T-cell (primary cell): ENCODE measurements around the gene ZNF74. TPM values are rescaled to one million over a fixed set of nuclear protein-coding genes. Genes with fewer than 3 reads are reported as not detected.

Source experiments
- ATAC-seq, 4 experiments: fragments of 200-7000 bp in 3 of 4; fragments of 150-1000 bp in 1 of 4; cut with Tn5 transposase; replicated peaks in 1 of 4; 1 replicate in 3 of 4; 2 replicates in 1 of 4; pipeline ENCODE4 v1.10.0; 2021; ENCODE audit warnings: moderate library complexity in 3 of 4, mild to moderate bottlenecking in 2 of 4, moderate number of reproducible peaks in 1 of 4
- CTCF ChIA-PET, 2 donors: fragments of 300-600 bp; sonication (Branson Sonifier 250); formaldehyde crosslinking; loops; one replicate each; lab custom pipeline; 2022; ENCODE audit warnings: antibody characterized with exemption in 2 of 2; lab: Charles Lee
- POLR2A ChIA-PET, 2 donors: fragments of 300-600 bp; sonication (Branson Sonifier 250); formaldehyde crosslinking; loops; one replicate each; lab custom pipeline; 2022; ENCODE audit warnings: antibody characterized with exemption in 2 of 2; lab: Charles Lee
- DNase-seq, 35 experiments: peaks; one replicate each; pipeline versions ENCODE4 v3.0.0 to v3.0.0-alpha.2; 2013 to 2023
- H3K27ac ChIP-seq: one replicate; pipeline ENCODE4 v1.5.1; 2013; ENCODE audit warnings: low read length
- H3K27me3 ChIP-seq, 2 experiments: replicated peaks in 1 of 2; 1 replicate in 1 of 2; 2 replicates in 1 of 2; pipeline versions ENCODE4 v1.6.1 to v1.7.0; 2013; ENCODE audit warnings: low read length in 1 of 2, mixed read lengths in 1 of 2; ENCODE audit not compliant: control insufficient read depth in 2 of 2, insufficient read depth in 2 of 2; ENCODE audit errors: extremely low read depth in 1 of 2
- H3K36me3 ChIP-seq, 2 donors: 1 replicate in 1 of 2; 2 replicates in 1 of 2; pipeline versions ENCODE4 v1.6.1 to v1.7.0; 2013; ENCODE audit warnings: low read length in 1 of 2; ENCODE audit not compliant: control insufficient read depth in 2 of 2, insufficient read depth in 1 of 2; ENCODE audit errors: extremely low read depth in 1 of 2
- H3K4me1 ChIP-seq, 2 experiments: 1 replicate in 1 of 2; 2 replicates in 1 of 2; pipeline versions ENCODE4 v1.6.1 to v1.7.0; 2013; ENCODE audit warnings: low read length in 2 of 2, mixed read lengths in 1 of 2; ENCODE audit not compliant: insufficient read depth in 2 of 2, control insufficient read depth in 1 of 2; ENCODE audit errors: extremely low read depth in 1 of 2
- H3K4me3 ChIP-seq, 2 donors: 1 replicate in 1 of 2; 2 replicates in 1 of 2; pipeline versions ENCODE4 v1.5.1 to v1.7.0; 2013; ENCODE audit warnings: mild to moderate bottlenecking in 2 of 2, low read length in 1 of 2, moderate library complexity in 1 of 2; ENCODE audit not compliant: control insufficient read depth in 1 of 2; ENCODE audit errors: extremely low read depth in 1 of 2
- H3K9me3 ChIP-seq: 2 replicates; pipeline ENCODE4 v1.7.0; 2013
- H3K27ac Mint-ChIP-seq, 2 donors: one replicate each; pipeline ENCODE4 v1.8.0; 2020 to 2021; ENCODE audit warnings: mild to moderate bottlenecking in 2 of 2, mixed read lengths in 2 of 2
- H3K27me3 Mint-ChIP-seq, 2 donors: one replicate each; pipeline ENCODE4 v1.8.0; 2021 to 2022; ENCODE audit warnings: mixed read lengths in 2 of 2
- H3K36me3 Mint-ChIP-seq: one replicate; pipeline ENCODE4 v1.8.0; 2021; ENCODE audit warnings: mixed read lengths
- H3K4me1 Mint-ChIP-seq, 3 donors: one replicate each; pipeline ENCODE4 v1.8.0; 2020 to 2022; ENCODE audit warnings: mixed read lengths in 3 of 3, mild to moderate bottlenecking in 1 of 3
- H3K4me3 Mint-ChIP-seq, 3 donors: one replicate each; pipeline ENCODE4 v1.8.0; 2020 to 2022; ENCODE audit warnings: mild to moderate bottlenecking in 3 of 3, mixed read lengths in 3 of 3, moderate library complexity in 3 of 3
- H3K9me3 Mint-ChIP-seq, 3 donors: one replicate each; pipeline ENCODE4 v1.8.0; 2020 to 2022; ENCODE audit warnings: mixed read lengths in 3 of 3
- WGBS: methylation state at CpG from one replicate; pipeline ENCODE4 v1.1.5; 2013; ENCODE audit warnings: missing lambda C conversion rate; ENCODE audit not compliant: insufficient coverage; 5-methylcytosine and 5-hydroxymethylcytosine counted together
- total RNA-seq, 35 experiments: library from RNA in 6 of 35; stranded (reverse) in 6 of 35; fragments of 120-200 nt in 1 of 35; gene quantifications; one replicate each; pipeline versions ENCODE4 v1.2.1 to v1.2.4 and lab custom pipeline; 2013 to 2026

The ZNF74 gene
- total RNA-seq, 5 donors from 2014 or later (not counting 1 experiment from before 2014, with no cell fraction given), result 6.8 to 19.7 (median 17.3) TPM

- H3K27me3 ChIP-seq, result peaks cover 17 to 80% of the 10 kb centered on the region in 2 experiments
- WGBS, result 82% methylated on average over 8 of the region's 11 CpGs
- no peaks in the 10 kb centered on the region for H3K9me3 ChIP-seq
- H3K4me3 ChIP-seq, result no peak overlapping the region
- DNase-seq (peak in 1 of 35 experiments; percentile 19), ATAC-seq (no peak)
- peaks cover 0 to 3% of the 10 kb centered on the region in 2 donors for H3K36me3 ChIP-seq
- Mint-ChIP-seq H3K27me3 (peaks cover 31 to 42% of the 10 kb centered on the region in 2 donors), H3K36me3 (peaks cover 3% of the 10 kb centered on the region), H3K9me3 (no peaks in the 10 kb centered on the region), H3K4me3 (peak overlapping the region; percentile 41 to 59 (median 44)), H3K27ac (no peak overlapping the region), H3K4me1 (peaks cover 21 to 31% (median 21%) of the 10 kb centered on the region in 3 donors)
- POLR2A ChIA-PET, result interaction anchor here in 1 of 2 donors (0.5 kb wide), 1 partner anchor 373 kb away, joined by 5 read pairs; no protein-coding TSS in a partner anchor
- CTCF ChIA-PET, result no interaction called here
- no peak overlapping the region for H3K27ac ChIP-seq
- H3K4me1 ChIP-seq, result peaks cover 3 to 38% of the 10 kb centered on the region in 2 experiments
These were observed 41.7 kb downstream of the ZNF74 start for GRCh38 chr22:20435436-20436306.

GRCh38 chr22:20436307-20436767 is 42.4 kb downstream of the ZNF74 start:
- peaks cover 31 to 42% of the 10 kb centered on the region in 2 donors for H3K27me3 Mint-ChIP-seq
- no peaks in the 10 kb centered on the region for H3K9me3 ChIP-seq
- peaks cover 2 to 32% of the 10 kb centered on the region in 2 experiments for H3K4me1 ChIP-seq
- WGBS, result 4% methylated on average over 50 of the region's 56 CpGs
- no peak overlapping the region for H3K27ac Mint-ChIP-seq
- H3K4me3 ChIP-seq, result peak overlapping the region; percentile 28 to 53
- ChIA-PET POLR2A (no interaction called here), CTCF (no interaction called here)
- DNase-seq, result peak in 1 of 35 experiments; percentile 23
- H3K36me3 Mint-ChIP-seq, result peaks cover 3% of the 10 kb centered on the region
- H3K9me3 Mint-ChIP-seq, result no peaks in the 10 kb centered on the region
- H3K4me3 Mint-ChIP-seq, result peak overlapping the region; percentile 73 to 88 (median 78)
- peaks cover 15 to 77% of the 10 kb centered on the region in 2 experiments for H3K27me3 ChIP-seq
- peak; percentile 13 to 32 (median 30) for ATAC-seq
- H3K36me3 ChIP-seq, result peaks cover 1 to 4% of the 10 kb centered on the region in 2 donors
- H3K4me1 Mint-ChIP-seq, result peaks cover 20 to 29% (median 21%) of the 10 kb centered on the region in 3 donors
- H3K27ac ChIP-seq, result no peak overlapping the region

- peaks cover 2 to 26% of the 10 kb centered on the region in 2 experiments for H3K4me1 ChIP-seq
- Mint-ChIP-seq H3K4me1 (peaks cover 17 to 27% (median 21%) of the 10 kb centered on the region in 3 donors), H3K4me3 (peak overlapping the region; percentile 73 to 88 (median 78)), H3K27ac (no peak overlapping the region), H3K9me3 (no peaks in the 10 kb centered on the region), H3K27me3 (peaks cover 29 to 41% of the 10 kb centered on the region in 2 donors), H3K36me3 (peaks cover 3% of the 10 kb centered on the region)
- no peaks in the 10 kb centered on the region for H3K9me3 ChIP-seq
- peak in 4 of 35 experiments; percentile 20 to 33 (median 26) for DNase-seq
- H3K36me3 ChIP-seq, result peaks cover 4 to 8% of the 10 kb centered on the region in 2 donors
- peak; percentile 20 to 32 (median 29) for ATAC-seq
- peaks cover 15 to 70% of the 10 kb centered on the region in 2 experiments for H3K27me3 ChIP-seq
- ChIA-PET CTCF (no interaction called here), POLR2A (no interaction called here)
- peak overlapping the region; percentile 28 to 53 for H3K4me3 ChIP-seq
- H3K27ac ChIP-seq, result no peak overlapping the region
- WGBS, result 5% methylated on average over 60 of the region's 61 CpGs
These were observed 43.0 kb downstream of the ZNF74 start for GRCh38 chr22:20436768-20437612.

GRCh38 chr22:20437613-20438426 is 43.9 kb downstream of the ZNF74 start, which contains the start of gene SCARF2:
Gene SCARF2 (minus strand): TSS chr22:20437825. CDS start chr22:20437754, 71 bp downstream.
- H3K4me3 ChIP-seq, result peak within 1 kb of the TSS; percentile 28 to 53
- WGBS, result 7% methylated on average over 78 of the region's 95 CpGs
- ChIA-PET POLR2A (no interaction called here), CTCF (no interaction called here)
- Mint-ChIP-seq H3K4me1 (peaks cover 16 to 27% (median 21%) of the 10 kb centered on the region in 3 donors), H3K9me3 (no peaks in the 10 kb centered on the region), H3K27ac (peak within 1 kb of the TSS in 1 of 2 donors; percentile 57), H3K4me3 (peak within 1 kb of the TSS; percentile 73 to 88 (median 78)), H3K27me3 (peaks cover 24 to 38% of the 10 kb centered on the region in 2 donors), H3K36me3 (peaks cover 7% of the 10 kb centered on the region)
- ATAC-seq, result peak; percentile 15 to 42 (median 29)
- peaks cover 12 to 63% of the 10 kb centered on the region in 2 experiments for H3K27me3 ChIP-seq
- H3K9me3 ChIP-seq, result no peaks in the 10 kb centered on the region
- H3K27ac ChIP-seq, result no peak within 1 kb of the TSS
- H3K36me3 ChIP-seq, result peaks cover 4 to 16% of the 10 kb centered on the region in 2 donors
- peaks cover 2 to 24% of the 10 kb centered on the region in 2 experiments for H3K4me1 ChIP-seq
- DNase-seq, result peak in 1 of 35 experiments; percentile 23

GRCh38 chr22:20438427-20438677 is 44.4 kb downstream of the ZNF74 start:
- ATAC-seq (no peak), DNase-seq (no peak)
- no peak overlapping the region for H3K27ac ChIP-seq
- Mint-ChIP-seq H3K36me3 (peaks cover 11% of the 10 kb centered on the region), H3K27ac (peak overlapping the region in 1 of 2 donors; percentile 57), H3K9me3 (no peaks in the 10 kb centered on the region), H3K4me3 (peak overlapping the region; percentile 31 to 49 (median 44)), H3K27me3 (peaks cover 24 to 35% of the 10 kb centered on the region in 2 donors), H3K4me1 (peaks cover 16 to 25% (median 21%) of the 10 kb centered on the region in 3 donors)
- H3K4me3 ChIP-seq, result peak overlapping the region in 1 of 2 donors; percentile 48
- WGBS, result 41% methylated on average over 6 of the region's 6 CpGs
- H3K4me1 ChIP-seq, result peaks cover 2 to 24% of the 10 kb centered on the region in 2 experiments
- H3K36me3 ChIP-seq, result peaks cover 4 to 21% of the 10 kb centered on the region in 2 donors
- H3K9me3 ChIP-seq, result no peaks in the 10 kb centered on the region
- peaks cover 11 to 57% of the 10 kb centered on the region in 2 experiments for H3K27me3 ChIP-seq
- CTCF ChIA-PET, result no interaction called here
- POLR2A ChIA-PET, result no interaction called here
